Esophagus muscularis mucosa (tissue), 4 donors: Measurements from ENCODE around the gene MAPK4. TPM values are rescaled to one million over a fixed set of nuclear protein-coding genes. Genes with fewer than 3 reads are reported as not detected.

Source experiments
- DNase-seq: peaks from one replicate; pipeline ENCODE4 v3.0.0-alpha.2; 2017; ENCODE audit errors: extremely low spot score
- H3K27ac ChIP-seq, 4 donors: fragments of 200-600 bp; sonication (generic); replicated peaks in 1 of 4; 1 replicate in 3 of 4; 2 replicates in 1 of 4; pipeline ENCODE4 v1.5.1; 2016 to 2019; ENCODE audit warnings: mild to moderate bottlenecking in 1 of 4
- H3K27me3 ChIP-seq, 4 donors: fragments of 200-600 bp; sonication (generic); one replicate each; pipeline versions ENCODE4 v1.5.1 to v1.6.0; 2016 to 2019
- H3K36me3 ChIP-seq, 4 donors: fragments of 200-600 bp; sonication (generic); one replicate each; pipeline ENCODE4 v1.5.1; 2016 to 2019
- H3K4me1 ChIP-seq, 4 donors: fragments of 200-600 bp; sonication (generic); one replicate each; pipeline ENCODE4 v1.5.1; 2016 to 2019
- H3K4me3 ChIP-seq, 4 donors: fragments of 200-600 bp; sonication (generic); 1 replicate in 2 of 4; 2 replicates in 2 of 4; pipeline ENCODE4 v1.5.1; 2016 to 2019; ENCODE audit warnings: mild to moderate bottlenecking in 4 of 4, moderate library complexity in 1 of 4
- H3K9me3 ChIP-seq, 4 donors: fragments of 200-600 bp; sonication (generic); 1 replicate in 3 of 4; 2 replicates in 1 of 4; pipeline ENCODE4 v1.5.1; 2016 to 2019
- EP300 ChIP-seq: sonication (generic); formaldehyde crosslinking; IDR thresholded peaks from one replicate; pipeline ENCODE4 v1.6.1; 2017; ENCODE audit warnings: antibody characterized with exemption
- POLR2A ChIP-seq: fragments of 450-650 bp; IDR thresholded peaks from one replicate; pipeline ENCODE4 v1.6.1; 2017; ENCODE audit warnings: antibody characterized with exemption, moderate library complexity, mild to moderate bottlenecking, low read depth
- POLR2AphosphoS5 ChIP-seq, 2 donors: sonication (generic); formaldehyde crosslinking; IDR thresholded peaks; one replicate each; pipeline ENCODE4 v1.6.1; 2017; ENCODE audit warnings: antibody characterized with exemption in 2 of 2
- WGBS: methylation state at CpG from one replicate; pipeline ENCODE4 v1.1.5; 2018; 5-methylcytosine and 5-hydroxymethylcytosine counted together
- intact Hi-C: fragments of 100-400 bp; cut with DNase I; formaldehyde crosslinking; loops from one replicate; pipeline ENCODE4 v1.15.1; 2023
- total RNA-seq, 4 donors: library from RNA; depleted of rRNA; stranded (reverse); fragments of >200 nt; gene quantifications; one replicate each; pipeline versions ENCODE4 v1.1.0 to v1.2.1, GENCODE V29; 2016
- TF ChIP-seq, protein P1 (sequence below), 3 experiments: fragments of 200-600 bp in 2 of 3; fragments of 450-650 bp in 1 of 3; sonication (generic) in 2 of 3; IDR thresholded peaks; one replicate each; pipeline ENCODE4 v1.5.1; 2017 to 2019; ENCODE audit warnings: antibody characterized with exemption in 3 of 3, mild to moderate bottlenecking in 2 of 3, moderate library complexity in 1 of 3

Gene MAPK4
- total RNA-seq, 4 donors from 2014 or later, result 6.2 to 14.5 (median 9.6) TPM

DNA sequence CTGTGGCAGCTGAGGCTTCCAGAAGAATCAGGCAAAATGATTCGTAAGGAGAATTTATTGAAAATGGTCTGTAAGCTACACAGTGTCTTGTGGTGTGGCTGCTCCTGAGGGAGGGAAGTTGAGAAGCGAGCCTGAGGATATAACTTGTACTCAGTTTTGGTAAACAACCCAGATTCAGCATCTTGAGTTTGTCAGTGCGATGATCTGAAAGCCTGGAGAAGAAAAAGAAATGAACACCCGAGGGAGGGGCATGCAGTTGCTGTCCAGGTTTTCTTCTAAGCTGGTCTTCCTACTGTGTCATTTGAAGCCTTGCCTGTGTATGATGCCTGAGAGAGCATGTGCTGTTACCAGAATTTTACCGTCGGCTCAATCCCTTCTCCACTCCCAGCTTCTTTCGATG, 87.3 kb downstream of the MAPK4 start:
- Histone ChIP-seq H3K4me1 (peaks cover 28 to 38% (median 33%) of the 10 kb centered on the region in 4 donors), H3K4me3 (no peak overlapping the region), H3K27ac (peak overlapping the region in 1 of 4 donors; percentile 21), H3K36me3 (no peaks in the 10 kb centered on the region), H3K27me3 (no peaks in the 10 kb centered on the region), H3K9me3 (no peaks in the 10 kb centered on the region)
- no peak for DNase-seq
- WGBS, result 64% methylated on average over 7 of the region's 7 CpGs
- TF ChIP-seq EP300 (no peak), POLR2AphosphoS5 (IDR thresholded peaks at IDR 0.05) (peak in 1 of 2 donors; percentile 10)
- intact Hi-C loops, result no loop called here

DNA sequence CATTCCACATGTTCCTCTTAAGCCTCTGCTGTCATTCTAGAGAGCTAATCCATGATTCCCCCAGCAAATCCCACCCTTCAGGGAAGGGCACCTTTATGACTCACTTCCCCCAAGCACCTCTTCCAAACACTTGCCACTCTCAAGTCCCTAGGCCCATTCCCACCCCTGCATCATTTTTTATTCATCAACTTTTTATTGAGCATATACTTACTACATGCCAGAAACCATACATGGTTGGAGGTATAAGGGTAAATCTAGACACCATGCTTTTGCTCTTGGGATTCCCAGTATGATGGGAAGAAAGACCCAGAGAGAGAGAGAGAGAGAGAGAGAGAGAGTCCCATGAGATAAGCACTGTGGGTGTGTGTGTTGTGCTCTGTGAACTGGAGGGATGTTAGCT, 87.9 kb downstream of the MAPK4 start:
- Histone ChIP-seq H3K9me3 (no peaks in the 10 kb centered on the region), H3K36me3 (no peaks in the 10 kb centered on the region), H3K27ac (peak overlapping the region in 2 of 4 donors; percentile 21 to 85), H3K27me3 (no peaks in the 10 kb centered on the region), H3K4me1 (peaks cover 28 to 39% (median 33%) of the 10 kb centered on the region in 4 donors), H3K4me3 (no peak overlapping the region)
- no peak for TF ChIP-seq EP300
- no peak for TF ChIP-seq POLR2A
- TF ChIP-seq, protein P1, sequence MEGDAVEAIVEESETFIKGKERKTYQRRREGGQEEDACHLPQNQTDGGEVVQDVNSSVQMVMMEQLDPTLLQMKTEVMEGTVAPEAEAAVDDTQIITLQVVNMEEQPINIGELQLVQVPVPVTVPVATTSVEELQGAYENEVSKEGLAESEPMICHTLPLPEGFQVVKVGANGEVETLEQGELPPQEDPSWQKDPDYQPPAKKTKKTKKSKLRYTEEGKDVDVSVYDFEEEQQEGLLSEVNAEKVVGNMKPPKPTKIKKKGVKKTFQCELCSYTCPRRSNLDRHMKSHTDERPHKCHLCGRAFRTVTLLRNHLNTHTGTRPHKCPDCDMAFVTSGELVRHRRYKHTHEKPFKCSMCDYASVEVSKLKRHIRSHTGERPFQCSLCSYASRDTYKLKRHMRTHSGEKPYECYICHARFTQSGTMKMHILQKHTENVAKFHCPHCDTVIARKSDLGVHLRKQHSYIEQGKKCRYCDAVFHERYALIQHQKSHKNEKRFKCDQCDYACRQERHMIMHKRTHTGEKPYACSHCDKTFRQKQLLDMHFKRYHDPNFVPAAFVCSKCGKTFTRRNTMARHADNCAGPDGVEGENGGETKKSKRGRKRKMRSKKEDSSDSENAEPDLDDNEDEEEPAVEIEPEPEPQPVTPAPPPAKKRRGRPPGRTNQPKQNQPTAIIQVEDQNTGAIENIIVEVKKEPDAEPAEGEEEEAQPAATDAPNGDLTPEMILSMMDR (IDR thresholded peaks at IDR 0.05), result no peak
- no peak for TF ChIP-seq POLR2AphosphoS5 (IDR thresholded peaks at IDR 0.05)
- intact Hi-C loops, result no loop called here
- no peak for DNase-seq

DNA sequence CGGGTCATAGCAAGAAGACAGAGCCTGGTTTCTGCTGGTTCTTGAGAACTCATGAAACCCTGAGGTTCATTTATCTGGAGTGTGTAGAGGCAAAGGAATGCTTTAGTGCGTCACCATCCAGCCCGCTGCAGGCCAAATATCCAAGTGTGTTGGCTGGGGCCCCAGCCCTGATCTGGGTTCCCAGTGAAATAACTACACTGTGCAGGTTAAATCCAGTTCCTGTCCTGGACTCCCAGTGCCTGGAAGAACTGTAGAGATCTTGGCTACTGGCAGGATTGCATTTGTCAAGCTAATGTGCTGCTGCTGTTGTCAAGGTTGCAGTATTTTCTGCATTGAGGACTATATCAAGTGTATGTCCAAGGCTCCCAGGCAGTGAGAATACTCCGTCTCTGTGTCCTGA, 89.9 kb downstream of the MAPK4 start:
- intact Hi-C loops, result no loop called here
- Histone ChIP-seq H3K36me3 (no peaks in the 10 kb centered on the region), H3K27ac (peak overlapping the region; percentile 81 to 85 (median 84)), H3K4me3 (no peak overlapping the region), H3K27me3 (no peaks in the 10 kb centered on the region), H3K9me3 (no peaks in the 10 kb centered on the region), H3K4me1 (peaks cover 43 to 56% (median 50%) of the 10 kb centered on the region in 4 donors)
- WGBS, result 40% methylated on average over 4 of the region's 4 CpGs
- TF ChIP-seq POLR2AphosphoS5 (IDR thresholded peaks at IDR 0.05), result peak; percentile 61 to 84
- peak; percentile 15 for TF ChIP-seq EP300
- TF ChIP-seq POLR2A, result no peak
- TF ChIP-seq, protein P1 (IDR thresholded peaks at IDR 0.05), result no peak
- DNase-seq, result no peak

DNA sequence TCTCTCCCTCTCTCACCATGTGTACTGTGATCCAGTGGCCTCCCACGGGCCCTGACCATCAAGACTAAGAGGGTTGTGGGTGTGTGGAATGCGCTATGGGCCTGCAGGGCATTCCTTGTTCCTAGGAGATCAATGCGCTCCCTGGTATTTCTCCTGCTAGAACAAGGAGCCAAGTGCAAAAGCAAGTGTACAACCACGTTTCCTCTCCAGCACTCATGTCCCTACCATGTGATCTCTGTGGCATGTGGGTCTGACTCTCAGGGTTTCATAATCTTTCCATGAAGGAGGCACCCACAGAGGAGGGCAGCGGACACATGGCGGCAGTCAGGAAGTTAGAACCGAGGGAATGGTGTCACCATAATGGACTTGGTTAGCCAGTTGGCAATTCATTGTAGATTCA, 91.4 kb downstream of the MAPK4 start:
- no peaks in the 10 kb centered on the region for H3K36me3 ChIP-seq
- no peaks in the 10 kb centered on the region for H3K9me3 ChIP-seq
- peaks cover 56 to 71% (median 65%) of the 10 kb centered on the region in 4 donors for H3K4me1 ChIP-seq
- H3K4me3 ChIP-seq, result no peak overlapping the region
- TF ChIP-seq POLR2AphosphoS5 (IDR thresholded peaks at IDR 0.05), result peak; percentile 20 to 26
- no peak for TF ChIP-seq POLR2A
- WGBS, result 83% methylated on average over 5 of the region's 7 CpGs
- intact Hi-C loops, result no loop called here
- H3K27me3 ChIP-seq, result no peaks in the 10 kb centered on the region
- H3K27ac ChIP-seq, result peak overlapping the region; percentile 81 to 85 (median 84)
- DNase-seq, result no peak

DNA sequence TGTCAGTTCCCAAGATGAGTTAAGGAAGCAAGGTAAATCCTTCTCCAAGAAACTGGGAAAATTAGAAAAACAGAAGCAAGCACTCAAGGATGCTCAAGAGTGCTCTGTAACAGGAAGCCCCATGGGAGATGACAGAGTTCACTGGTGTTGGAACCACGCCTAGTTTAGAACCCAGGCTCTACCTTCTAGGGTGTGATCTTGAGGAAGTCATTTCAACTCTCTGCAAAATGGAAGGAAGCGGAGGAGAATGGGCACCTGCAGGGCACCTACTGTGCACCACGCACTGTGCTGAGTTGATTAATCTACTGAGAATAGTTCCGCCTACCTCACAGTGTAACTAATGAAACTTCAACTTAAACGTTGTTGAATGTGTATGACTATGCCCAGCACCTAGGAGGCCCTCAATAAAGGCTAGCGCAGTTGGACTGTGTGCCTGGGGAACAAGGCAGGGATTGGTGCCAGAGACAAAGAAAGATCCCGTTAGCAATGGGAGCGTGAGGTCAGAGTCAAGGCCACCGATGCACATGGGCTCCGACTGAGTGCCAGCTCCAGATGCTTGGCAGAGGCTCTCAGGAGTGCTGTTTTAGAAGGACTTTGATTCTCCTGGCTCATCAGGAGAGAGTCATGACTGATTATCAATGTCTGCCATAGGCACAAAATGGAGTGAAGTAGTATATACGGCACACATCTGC, 93.7 kb downstream of the MAPK4 start:
- no peak overlapping the region for H3K4me3 ChIP-seq
- H3K27ac ChIP-seq, result peak overlapping the region; percentile 86 to 90 (median 88)
- no peak for DNase-seq
- TF ChIP-seq, protein P1 (IDR thresholded peaks at IDR 0.05), result no peak
- TF ChIP-seq POLR2AphosphoS5 (IDR thresholded peaks at IDR 0.05) (peak in 1 of 2 donors; percentile 36), POLR2A (no peak), EP300 (no peak)
- no peaks in the 10 kb centered on the region for H3K36me3 ChIP-seq
- H3K9me3 ChIP-seq, result no peaks in the 10 kb centered on the region
- WGBS, result 84% methylated on average over 11 of the region's 11 CpGs
- intact Hi-C loops, result no loop called here
- H3K4me1 ChIP-seq, result peaks cover 59 to 85% (median 79%) of the 10 kb centered on the region in 4 donors
- H3K27me3 ChIP-seq, result no peaks in the 10 kb centered on the region
